ENCODE results near the gene FAF2.

GRCh38 chr5:176427971-176428370 lies 20.2 kb upstream of the FAF2 start:
- TF ChIP-seq, protein P1, sequence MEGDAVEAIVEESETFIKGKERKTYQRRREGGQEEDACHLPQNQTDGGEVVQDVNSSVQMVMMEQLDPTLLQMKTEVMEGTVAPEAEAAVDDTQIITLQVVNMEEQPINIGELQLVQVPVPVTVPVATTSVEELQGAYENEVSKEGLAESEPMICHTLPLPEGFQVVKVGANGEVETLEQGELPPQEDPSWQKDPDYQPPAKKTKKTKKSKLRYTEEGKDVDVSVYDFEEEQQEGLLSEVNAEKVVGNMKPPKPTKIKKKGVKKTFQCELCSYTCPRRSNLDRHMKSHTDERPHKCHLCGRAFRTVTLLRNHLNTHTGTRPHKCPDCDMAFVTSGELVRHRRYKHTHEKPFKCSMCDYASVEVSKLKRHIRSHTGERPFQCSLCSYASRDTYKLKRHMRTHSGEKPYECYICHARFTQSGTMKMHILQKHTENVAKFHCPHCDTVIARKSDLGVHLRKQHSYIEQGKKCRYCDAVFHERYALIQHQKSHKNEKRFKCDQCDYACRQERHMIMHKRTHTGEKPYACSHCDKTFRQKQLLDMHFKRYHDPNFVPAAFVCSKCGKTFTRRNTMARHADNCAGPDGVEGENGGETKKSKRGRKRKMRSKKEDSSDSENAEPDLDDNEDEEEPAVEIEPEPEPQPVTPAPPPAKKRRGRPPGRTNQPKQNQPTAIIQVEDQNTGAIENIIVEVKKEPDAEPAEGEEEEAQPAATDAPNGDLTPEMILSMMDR (conservative IDR thresholded peaks at IDR 0.05): no peak
- TF ChIP-seq EZH2 (IDR thresholded peaks at IDR 0.05; ENCODE audit: low read depth): no peak
